OCI-LY1 (cell line): ENCODE data around the gene NUDT4.

Experiments used
- H2AFZ ChIP-seq: fragments of 200-600 bp; sonication (generic), shearing (Covaris generic); 2 replicates; pipeline ENCODE4 v1.6.0; 2014; ENCODE audit warnings: antibody characterized with exemption, mild to moderate bottlenecking, low read length
- H3F3A ChIP-seq: fragments of 200-600 bp; sonication (generic), shearing (Covaris generic); 2 replicates; pipeline ENCODE4 v1.6.0; 2014; ENCODE audit warnings: mild to moderate bottlenecking, antibody characterized with exemption, low read length, moderate library complexity; ENCODE audit not compliant: insufficient read depth
- H3K27ac ChIP-seq: fragments of 200-600 bp; sonication (generic); 2 replicates; pipeline ENCODE4 v1.5.1; 2014; ENCODE audit warnings: low read length, mixed run types, mild to moderate bottlenecking, low read depth; ENCODE audit not compliant: poor library complexity, severe bottlenecking
- H3K27me3 ChIP-seq: fragments of 200-600 bp; sonication (generic); 2 replicates; pipeline ENCODE4 v1.6.0; 2014; ENCODE audit warnings: antibody characterized with exemption, mild to moderate bottlenecking, low read length, moderate library complexity; ENCODE audit not compliant: insufficient read depth
- H3K36me3 ChIP-seq: fragments of 200-600 bp; sonication (generic); 2 replicates; pipeline ENCODE4 v1.6.1; 2014; ENCODE audit warnings: mild to moderate bottlenecking, antibody characterized with exemption, low read length, moderate library complexity, mixed read lengths; ENCODE audit not compliant: insufficient read depth
- H3K4me1 ChIP-seq: fragments of 200-600 bp; sonication (generic); 2 replicates; pipeline ENCODE4 v1.5.1; 2014; ENCODE audit warnings: mild to moderate bottlenecking, low read length, moderate library complexity; ENCODE audit not compliant: insufficient read depth, severe bottlenecking
- H3K4me2 ChIP-seq: fragments of 200-600 bp; sonication (generic), shearing (Covaris generic); 2 replicates; pipeline ENCODE4 v1.6.1; 2014; ENCODE audit warnings: low read length
- H3K4me3 ChIP-seq: fragments of 200-600 bp; sonication (generic); 2 replicates; pipeline ENCODE4 v1.5.1; 2014; ENCODE audit warnings: low read length, low read depth, mild to moderate bottlenecking, mixed read lengths; ENCODE audit not compliant: poor library complexity, severe bottlenecking
- H3K79me2 ChIP-seq: fragments of 200-600 bp; shearing (Covaris generic); 2 replicates; pipeline ENCODE4 v1.6.1; 2016; ENCODE audit warnings: mixed run types, low read length, mixed read lengths; ENCODE audit not compliant: insufficient read depth
- H3K9ac ChIP-seq: fragments of 200-600 bp; sonication (generic), shearing (Covaris generic); 2 replicates; pipeline ENCODE4 v1.6.1; 2014; ENCODE audit warnings: mild to moderate bottlenecking, low read length, mixed read lengths
- H3K9me2 ChIP-seq: fragments of 200-600 bp; sonication (generic), shearing (Covaris generic); 2 replicates; pipeline ENCODE4 v1.6.1; 2014; ENCODE audit warnings: low read depth, mild to moderate bottlenecking, low read length, mixed read lengths
- H3K9me3 ChIP-seq: fragments of 200-600 bp; shearing (Covaris generic); 2 replicates; pipeline ENCODE4 v1.6.1; 2014; ENCODE audit warnings: low read length, mixed read lengths
- H4K20me1 ChIP-seq: fragments of 200-600 bp; sonication (generic), shearing (Covaris generic); 2 replicates; pipeline ENCODE4 v1.6.0; 2016; ENCODE audit warnings: mild to moderate bottlenecking, low read length; ENCODE audit not compliant: insufficient read depth
- CTCF ChIP-seq: fragments of 200-600 bp; sonication (generic), shearing (Covaris generic); IDR thresholded peaks from 2 replicates; pipeline ENCODE4 v1.5.1; 2017; ENCODE audit warnings: mild to moderate bottlenecking, antibody characterized with exemption, low read length, moderate library complexity, mixed read lengths
- EZH2 ChIP-seq: fragments of 200-600 bp; sonication (generic), shearing (Covaris generic); IDR thresholded peaks from 2 replicates; pipeline ENCODE4 v1.8.0; 2017; ENCODE audit warnings: borderline replicate concordance, mixed run types, mild to moderate bottlenecking, antibody characterized with exemption, low read length, moderate library complexity, mixed read lengths

The NUDT4 gene

GRCh38 chr12:93370947-93371346 is 6.8 kb upstream of the NUDT4 start:
- Histone ChIP-seq H2AFZ (no peak overlapping the region), H3K27ac (no peak overlapping the region), H3K9me3 (no peaks in the 10 kb centered on the region), H3K9ac (no peak overlapping the region), H3K27me3 (no peaks in the 10 kb centered on the region), H3K4me1 (no peaks in the 10 kb centered on the region), H4K20me1 (no peaks in the 10 kb centered on the region), H3K79me2 (no peaks in the 10 kb centered on the region), H3K36me3 (no peaks in the 10 kb centered on the region), H3K9me2 (no peaks in the 10 kb centered on the region), H3K4me2 (no peak overlapping the region), H3K4me3 (no peak overlapping the region), H3F3A (no peaks in the 10 kb centered on the region)
- no peak for TF ChIP-seq CTCF
- no peak for TF ChIP-seq EZH2

GRCh38 chr12:93373961-93374656 is 3.6 kb upstream of the NUDT4 start:
- no peak overlapping the region for H2AFZ ChIP-seq
- TF ChIP-seq CTCF (no peak), EZH2 (no peak)
- no peak overlapping the region for H3K27ac ChIP-seq
- no peaks in the 10 kb centered on the region for H3K27me3 ChIP-seq
- no peaks in the 10 kb centered on the region for H3K36me3 ChIP-seq
- no peaks in the 10 kb centered on the region for H3K9me2 ChIP-seq
- H4K20me1 ChIP-seq = no peaks in the 10 kb centered on the region
- no peaks in the 10 kb centered on the region for H3K9me3 ChIP-seq
- no peaks in the 10 kb centered on the region for H3F3A ChIP-seq
- H3K79me2 ChIP-seq = no peaks in the 10 kb centered on the region
- H3K4me1 ChIP-seq = peaks cover 11% of the 10 kb centered on the region
- H3K9ac ChIP-seq = no peak overlapping the region
- no peak overlapping the region for H3K4me2 ChIP-seq
- H3K4me3 ChIP-seq = no peak overlapping the region

- H3K9ac ChIP-seq = no peak overlapping the region
- no peak overlapping the region for H3K4me2 ChIP-seq
- no peak overlapping the region for H3K4me3 ChIP-seq
Observed at GRCh38 chr12:93375906-93376305, 1.8 kb upstream of the NUDT4 start.

More at GRCh38 chr12:93375906-93376305, 1.8 kb upstream of the NUDT4 start:
- Histone ChIP-seq H3K79me2 (0 out of 2 replicates have a peak, but pooled peaks cover under 1% of the 10 kb centered on the region), H3K27ac (no peak overlapping the region), H3K27me3 (no peaks in the 10 kb centered on the region), H3K36me3 (no peaks in the 10 kb centered on the region), H4K20me1 (no peaks in the 10 kb centered on the region), H3K9me2 (no peaks in the 10 kb centered on the region), H3F3A (no peaks in the 10 kb centered on the region), H3K4me1 (peaks cover 28% of the 10 kb centered on the region), H3K9me3 (no peaks in the 10 kb centered on the region), H2AFZ (no peak overlapping the region)
- TF ChIP-seq CTCF (no peak), EZH2 (no peak)
